Measurements from ENCODE around the gene AGBL4.
A peak's percentile ranks its signal among the peaks of the same experiment; 100 is the strongest.
"Not testable (repeated sequence)": the region's sequence is repeated elsewhere in the genome, so short reads cannot be mapped to it uniquely, and the experiment has no call there.

The AGBL4 gene

DNA sequence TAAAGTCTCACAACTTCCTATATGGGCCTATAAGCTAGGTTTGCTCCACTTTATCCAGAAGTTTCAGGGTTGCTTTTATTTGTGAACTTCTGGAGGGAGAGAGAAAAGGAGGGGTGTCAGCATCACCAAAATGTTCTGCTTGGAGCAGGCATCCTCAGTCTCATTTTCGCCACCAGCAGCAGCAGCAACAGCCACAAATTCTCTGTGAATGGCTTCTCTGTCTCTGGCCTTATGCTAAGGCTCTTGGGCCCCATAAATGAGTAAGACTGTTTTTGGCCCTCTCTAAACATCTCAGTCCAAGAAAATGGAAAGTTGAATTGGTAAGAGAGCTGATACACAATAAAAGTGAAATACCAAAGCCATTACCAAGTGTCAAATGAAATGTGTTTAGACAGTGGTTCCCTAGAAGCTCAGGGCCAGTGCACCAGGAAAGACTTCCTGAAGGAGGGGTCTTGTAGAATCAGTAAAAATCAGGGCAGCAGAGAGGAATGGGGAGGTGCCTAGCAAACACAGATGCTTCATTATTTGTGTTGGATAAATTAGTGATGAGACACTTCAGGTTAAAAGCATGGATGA, 1498.8 kb downstream of the AGBL4 start:
- DNase-seq: no peak

DNA sequence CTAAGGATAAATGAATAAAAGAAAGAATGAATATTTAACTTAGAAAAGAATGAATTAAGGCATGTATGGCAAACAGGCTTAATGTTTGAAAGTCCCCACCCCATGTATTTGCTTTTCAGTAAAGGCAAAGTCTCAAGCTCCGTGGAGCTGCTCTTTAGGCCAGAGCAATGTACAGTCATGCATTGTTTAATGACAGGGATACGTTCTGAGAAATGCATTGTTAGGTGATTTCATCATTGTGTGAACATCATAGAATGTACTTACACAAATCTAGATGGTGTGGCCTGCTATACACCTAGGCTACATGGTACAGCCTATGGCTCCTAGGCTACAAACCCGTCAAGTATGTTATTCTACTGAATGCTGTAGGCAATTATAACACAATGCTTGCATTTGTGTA, 1500.2 kb downstream of the AGBL4 start:
- DNase-seq: no peak

DNA sequence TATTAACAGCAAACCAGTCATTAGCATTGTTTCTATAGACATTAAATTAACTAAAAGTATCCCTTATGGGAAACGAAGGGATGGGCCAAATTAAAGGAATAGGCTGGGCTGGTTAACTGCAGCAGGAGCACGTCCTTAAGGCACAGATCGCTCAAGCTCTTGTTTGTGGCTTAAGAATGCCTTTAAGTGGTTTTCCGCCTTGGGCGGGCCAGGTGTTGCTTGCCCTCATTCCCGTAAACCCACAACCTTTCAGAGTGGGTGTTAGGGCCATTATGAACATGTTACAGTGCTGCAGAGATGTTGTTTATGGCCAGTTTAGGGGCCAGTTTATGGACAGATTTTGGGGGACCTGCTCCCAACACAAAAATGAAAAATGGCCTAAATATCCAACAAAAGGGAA, 1503.9 kb downstream of the AGBL4 start:
- not testable (repeated sequence) for DNase-seq

DNA sequence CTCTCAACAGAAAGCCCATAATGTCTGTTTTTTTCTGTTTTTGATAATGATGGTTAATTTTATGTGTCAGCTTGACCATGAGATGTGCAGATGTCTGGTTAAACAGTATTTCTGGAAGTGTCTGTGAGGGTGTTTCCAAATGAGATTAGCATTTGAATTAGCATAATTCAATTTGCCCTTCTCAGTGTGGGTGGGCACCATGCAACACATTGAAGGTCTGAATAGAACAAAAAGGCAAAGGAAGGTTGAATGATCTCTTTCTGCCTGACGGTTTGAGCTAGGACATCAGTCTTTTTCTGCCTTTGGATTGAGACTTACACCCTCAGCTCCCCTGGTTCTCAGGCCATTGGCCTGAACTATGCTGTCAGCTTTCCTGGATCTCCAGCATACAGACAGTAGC, 1516.9 kb downstream of the AGBL4 start:
- no peak for DNase-seq

DNA sequence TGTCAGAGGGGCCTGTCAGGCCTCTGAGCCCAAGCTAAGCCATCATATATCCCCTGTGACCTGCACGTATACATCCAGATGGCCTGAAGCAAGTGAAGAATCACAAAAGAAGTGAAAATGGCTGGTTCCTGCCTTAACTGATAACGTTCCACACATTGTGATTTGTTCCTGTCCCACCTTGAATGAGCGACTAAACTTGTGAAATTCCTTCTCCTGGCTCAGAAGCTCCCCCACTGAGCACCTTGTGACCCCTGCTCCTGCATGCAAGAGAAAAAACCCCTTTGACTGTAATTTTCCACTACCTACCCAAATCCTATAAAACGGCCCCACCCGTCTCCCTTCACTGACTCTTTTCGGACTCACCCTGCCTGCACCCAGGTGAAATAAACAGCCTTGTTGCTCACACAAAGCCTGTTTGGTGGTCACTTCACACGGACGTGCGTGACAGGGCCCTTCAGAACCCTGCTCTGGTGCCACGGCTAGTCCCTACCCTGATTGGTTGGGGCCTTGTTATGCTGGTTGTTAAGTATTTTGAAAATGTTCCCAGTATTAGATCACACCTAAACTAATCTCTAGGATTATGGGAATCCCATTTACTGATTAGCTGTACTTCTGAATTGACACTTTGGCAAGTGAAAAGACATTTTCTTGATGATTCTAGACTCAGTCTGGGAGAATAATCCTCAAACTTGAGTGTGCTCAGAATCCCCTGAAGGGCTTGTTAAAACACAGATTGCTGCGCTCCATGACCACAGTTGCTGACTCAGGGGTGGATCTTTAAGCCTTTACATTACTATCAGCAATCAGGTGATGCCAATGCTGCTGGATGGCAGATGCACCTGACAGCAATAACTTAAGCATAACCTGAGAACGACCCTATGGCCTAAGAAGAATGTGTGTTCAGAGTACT, 1523.0 kb downstream of the AGBL4 start:
- no peak for DNase-seq

GRCh38 chr1:48499211-48499735, 1524.5 kb downstream of the AGBL4 start:
- no peak for DNase-seq

DNA sequence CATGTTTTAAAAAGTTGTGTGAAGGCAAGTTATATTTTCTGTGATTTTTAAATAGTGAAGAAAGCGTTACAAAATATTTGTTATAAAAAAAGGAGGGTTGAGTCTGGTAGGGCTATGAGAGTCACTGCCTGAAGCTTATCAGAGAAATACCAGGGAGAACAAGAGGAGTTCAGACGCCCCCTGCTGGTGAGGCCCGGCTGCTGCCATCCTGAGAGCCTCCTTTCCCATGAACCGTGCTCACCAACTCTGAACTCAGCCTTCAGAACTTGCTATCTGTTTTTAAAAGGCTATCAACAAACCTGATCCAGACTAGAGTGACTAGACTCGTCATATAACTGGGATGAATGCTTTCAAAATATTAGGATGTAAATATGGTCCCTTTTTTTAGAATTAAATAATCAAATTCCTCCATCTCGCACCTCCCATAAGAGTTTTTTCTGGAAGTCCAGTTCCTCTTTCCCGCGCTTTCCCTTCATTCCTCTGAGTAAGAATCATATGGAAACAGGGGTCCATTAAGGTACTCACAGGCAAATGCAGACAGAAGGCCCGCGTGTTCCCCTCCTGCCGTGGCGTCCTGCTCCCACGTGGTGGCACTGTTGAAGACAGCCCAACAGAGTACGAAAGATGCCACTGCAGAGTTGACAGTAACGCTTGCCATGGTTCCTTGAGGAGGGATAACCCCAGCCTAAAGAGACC, 1525.5 kb downstream of the AGBL4 start:
- peak; percentile 66 for DNase-seq

GRCh38 chr1:48495911-48496310, 1527.8 kb downstream of the AGBL4 start:
- no peak for DNase-seq

- no peak for DNase-seq
These were observed 1528.6 kb downstream of the AGBL4 start for GRCh38 chr1:48495166-48495565.

- DNase-seq: peak; percentile 89
These were observed 1529.6 kb downstream of the AGBL4 start for GRCh38 chr1:48493970-48494769.

DNA sequence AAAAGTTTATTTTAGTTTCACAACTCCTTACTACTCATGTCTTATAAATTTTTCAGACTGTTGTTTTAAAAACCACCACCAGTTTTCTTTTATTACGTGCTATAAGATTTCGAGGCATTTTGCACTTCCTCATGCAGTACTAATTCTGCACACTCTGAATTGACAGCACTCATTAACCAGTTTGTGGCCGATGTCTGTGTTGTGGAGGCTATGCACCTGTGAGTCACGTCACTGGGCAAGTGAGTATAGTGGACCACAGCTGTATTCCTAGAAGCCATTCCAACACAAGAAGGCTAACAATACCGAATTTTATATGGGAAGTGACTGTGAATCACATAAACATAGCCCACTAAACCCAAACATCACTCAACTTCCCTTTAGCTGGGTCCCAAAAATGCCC, 1530.7 kb downstream of the AGBL4 start:
- DNase-seq: no peak

- no peak for DNase-seq
These were observed 1531.4 kb downstream of the AGBL4 start for GRCh38 chr1:48492392-48492791.

- no peak for DNase-seq
These were observed 1535.0 kb downstream of the AGBL4 start for GRCh38 chr1:48488721-48489120.
